K562 (cell line): ENCODE results near the gene LRIT1. TPM values are rescaled to one million over a fixed set of nuclear protein-coding genes. Genes with fewer than 3 reads are reported as not detected.

Source experiments
- ATAC-seq: fragments of 200-7000 bp; cut with Tn5 transposase; 3 replicates; pipeline ENCODE4 v1.9.1; 2020; ENCODE audit warnings: moderate library complexity
- BruUV-seq: library from RNA; stranded (reverse); fragments of 400-500 nt; replicated peaks from 2 replicates; lab custom pipeline; 2021; lab: Mats Ljungman, UMichigan
- CTCF ChIA-PET: fragments of 300-600 bp; formaldehyde crosslinking; extraction: SDS; loops from one replicate; lab custom pipeline; 2021; ENCODE audit warnings: low intra/inter-chr PET ratio; lab: Yijun Ruan, JAX
- POLR2A ChIA-PET: fragments of 300-600, 350-650 bp; sonication (Branson Sonifier 250); formaldehyde crosslinking; extraction: SDS; loops from one replicate; lab custom pipeline; 2021; ENCODE audit warnings: antibody characterized with exemption, inconsistent platforms; lab: Yijun Ruan, JAX
- DNase-seq, 4 experiments: peaks; one replicate each; pipeline versions ENCODE4 v3.0.0 to v3.0.0-alpha.2; 2011 to 2018; ENCODE audit warnings: low spot score in 3 of 4, mixed read lengths in 3 of 4; ENCODE audit errors: extremely low read depth in 1 of 4
- FAIRE-seq: peaks from 2 replicates; lab custom pipeline; 2011; peaks lifted over from hg19 to GRCh38; lab: Jason Lieb, UNC
- H2AFZ ChIP-seq: 2 replicates; pipeline ENCODE4 v1.6.0; 2011; ENCODE audit warnings: low read depth, low read length, control low read depth, inconsistent platforms
- H3K27ac ChIP-seq: fragments of 200-600 bp; 3 replicates; pipeline ENCODE4 v1.8.0; 2011; ENCODE audit warnings: low read depth, mild to moderate bottlenecking, control low read depth, inconsistent platforms, low read length, moderate library complexity, mixed read lengths; ENCODE audit errors: extremely low read depth
- H3K27me3 ChIP-seq, 2 experiments: fragments of 300-600 bp in 1 of 2; 2 replicates in 1 of 2; 3 replicates in 1 of 2; pipeline versions ENCODE4 v1.6.0 to v1.8.0; 2011; ENCODE audit warnings: inconsistent platforms in 2 of 2, low read length in 2 of 2, mild to moderate bottlenecking in 1 of 2, mixed read lengths in 1 of 2, moderate library complexity in 1 of 2; ENCODE audit not compliant: control insufficient read depth in 2 of 2, insufficient read depth in 2 of 2
- H3K36me3 ChIP-seq: fragments of 300-600 bp; 3 replicates; pipeline ENCODE4 v1.8.0; 2011; ENCODE audit warnings: mild to moderate bottlenecking, low read length, inconsistent platforms; ENCODE audit not compliant: control insufficient read depth, insufficient read depth
- H3K4me1 ChIP-seq, 2 experiments: fragments of 200-600 bp in 1 of 2; replicated peaks in 1 of 2; 2 replicates in 1 of 2; 3 replicates in 1 of 2; pipeline versions ENCODE4 v1.5.1 to v1.8.0; 2011; ENCODE audit warnings: inconsistent platforms in 2 of 2, low read length in 2 of 2, mild to moderate bottlenecking in 1 of 2, mixed read lengths in 1 of 2, moderate library complexity in 1 of 2; ENCODE audit not compliant: control insufficient read depth in 2 of 2, insufficient read depth in 2 of 2
- H3K4me2 ChIP-seq: 2 replicates; pipeline ENCODE4 v1.6.1; 2011; ENCODE audit warnings: low read length, control low read depth, inconsistent platforms, mixed read lengths; ENCODE audit not compliant: insufficient read depth
- H3K4me3 ChIP-seq: fragments of 200-600 bp; sonication (generic), shearing (Covaris generic); 2 replicates; pipeline ENCODE4 v1.5.1; 2016; ENCODE audit warnings: control low read depth, inconsistent platforms
- H3K79me2 ChIP-seq: fragments of 200-600 bp; 3 replicates; pipeline ENCODE4 v1.8.0; 2011; ENCODE audit warnings: low read length, inconsistent platforms; ENCODE audit not compliant: control insufficient read depth, insufficient read depth
- H3K9ac ChIP-seq, 2 experiments: 2 replicates each; pipeline versions ENCODE4 v1.6.0 to v1.6.1; 2011; ENCODE audit warnings: low read depth in 2 of 2, low read length in 2 of 2, control low read depth in 1 of 2, inconsistent platforms in 1 of 2, mild to moderate bottlenecking in 1 of 2, mixed read lengths in 1 of 2; ENCODE audit not compliant: insufficient read depth in 1 of 2
- H3K9me1 ChIP-seq: one replicate; pipeline ENCODE4 v1.6.0; 2011; ENCODE audit warnings: inconsistent platforms, mild to moderate bottlenecking, low read length, moderate library complexity; ENCODE audit not compliant: control insufficient read depth, insufficient read depth
- H3K9me3 ChIP-seq: replicated peaks from 2 replicates; pipeline ENCODE4 v1.5.1; 2011; ENCODE audit warnings: low read depth, low read length, inconsistent platforms; ENCODE audit not compliant: control insufficient read depth, insufficient read depth
- H4K20me1 ChIP-seq: replicated peaks from 2 replicates; pipeline ENCODE4 v1.6.1; 2011; ENCODE audit warnings: low read length, inconsistent platforms, mixed read lengths; ENCODE audit not compliant: control insufficient read depth, insufficient read depth
- CTBP1 ChIP-seq: fragments of 450-650 bp; IDR thresholded peaks from 2 replicates; pipeline ENCODE4 v1.6.1; 2016; ENCODE audit warnings: borderline replicate concordance
- LEF1 ChIP-seq: fragments of 450-650 bp; IDR thresholded peaks from 2 replicates; pipeline ENCODE4 v1.6.1; 2016; ENCODE audit warnings: mild to moderate bottlenecking
- NFYB ChIP-seq: IDR thresholded peaks from 2 replicates; pipeline ENCODE4 v1.6.1; 2011; ENCODE audit warnings: mild to moderate bottlenecking, moderate library complexity; ENCODE audit not compliant: insufficient read length; ENCODE audit errors: extremely low read depth
- NONO ChIP-seq, 2 experiments: fragments of 200-400 bp in 1 of 2; fragments of 450-650 bp in 1 of 2; formaldehyde crosslinking in 1 of 2; IDR thresholded peaks; 2 replicates each; pipeline ENCODE4 v1.6.1; 2017; ENCODE audit warnings: low read depth in 2 of 2, mild to moderate bottlenecking in 2 of 2, moderate library complexity in 2 of 2, low read length in 1 of 2
- POLR2B ChIP-seq: fragments of 450-650 bp; IDR thresholded peaks from 2 replicates; pipeline ENCODE4 v1.6.1; 2018; ENCODE audit warnings: low read depth; ENCODE audit not compliant: partially characterized antibody
- PPARD ChIP-seq: fragments of 250-450 bp; sonication (Bioruptor Pico); IDR thresholded peaks from 2 replicates; pipeline ENCODE4 v1.8.0; 2022; ENCODE audit warnings: inconsistent platforms, mild to moderate bottlenecking, moderate library complexity
- RAD21 ChIP-seq, 2 experiments: fragments of 250-450 bp in 1 of 2; fragments of 450-650 bp in 1 of 2; sonication (Bioruptor Pico) in 1 of 2; formaldehyde crosslinking in 1 of 2; IDR thresholded peaks in 1 of 2; conservative IDR thresholded peaks in 1 of 2; 2 replicates each; pipeline versions ENCODE4 v1.4.0 to v1.8.0; 2020 to 2022; ENCODE audit warnings: mild to moderate bottlenecking in 2 of 2, moderate library complexity in 1 of 2
- TRIM24 ChIP-seq, 2 experiments: fragments of 450-650 bp; IDR thresholded peaks; 2 replicates each; pipeline ENCODE4 v1.6.1; 2016
- ZFPM2 ChIP-seq: fragments of 250-450 bp; sonication (Bioruptor Pico); IDR thresholded peaks from 2 replicates; pipeline ENCODE4 v1.5.1; 2022; ENCODE audit warnings: mild to moderate bottlenecking
- ZMIZ1 ChIP-seq, 2 experiments: fragments of 150-350 bp in 1 of 2; IDR thresholded peaks; 2 replicates each; pipeline ENCODE4 v1.6.1; 2012 to 2016; ENCODE audit warnings: low read depth in 2 of 2, low read length in 2 of 2, mild to moderate bottlenecking in 1 of 2, moderate library complexity in 1 of 2
- ZNF175 ChIP-seq: fragments of 200-800 bp; sonication (Bioruptor generic); IDR thresholded peaks from 2 replicates; pipeline ENCODE4 v1.6.1; 2016; ENCODE audit warnings: low read depth, mild to moderate bottlenecking, missing genetic modification characterization, missing compliant biosample characterization
- ZNF583 ChIP-seq: fragments of 250-450 bp; sonication (Bioruptor Pico); IDR thresholded peaks from 2 replicates; pipeline ENCODE4 v1.4.0; 2020
- WGBS: fragments of 100-300 bp; shearing (Covaris generic); methylation state at CpG from one replicate; pipeline ENCODE4 v1.1.6; 2016; ENCODE audit warnings: low coverage, mixed read lengths; ENCODE audit not compliant: insufficient coverage; ENCODE audit errors: missing lambda C conversion rate; 5-methylcytosine and 5-hydroxymethylcytosine counted together
- in situ Hi-C: fragments of 300-500 bp; cut with MboI; formaldehyde crosslinking; loops from 4 replicates; pipeline ENCODE4 v1.15.0; 2018; ENCODE audit warnings: inconsistent platforms, mixed read lengths
- intact Hi-C: fragments of 100-400 bp; cut with micrococcal nuclease; formaldehyde crosslinking; loops from 2 replicates; pipeline ENCODE4 v1.14.2; 2022
- polyA plus RNA-seq, 8 experiments: library from polyadenylated mRNA; depleted of rRNA in 4 of 8; stranded (reverse) in 5 of 8; unstranded in 3 of 8; fragments of >200 nt; fragmentation: Nextera tagmentation in 2 of 8; fragmentation: Illumina TruSeq in 1 of 8; extraction: Ambion mirVana in 2 of 8; extraction: Trizol in 1 of 8; gene quantifications; 2 replicates each; pipeline versions ENCODE4 v1.2.1 to v1.2.3, GENCODE V29; 2011 to 2014; ENCODE audit warnings: inconsistent platforms in 1 of 8, missing spikeins in 1 of 8
- total RNA-seq, 7 experiments: library from RNA; depleted of rRNA in 6 of 7; stranded (reverse); fragments of >200 nt in 6 of 7; fragmentation: Illumina TruSeq in 2 of 7; extraction: Trizol in 2 of 7; gene quantifications; 2 replicates each; pipeline versions ENCODE4 v1.2.1 to v1.2.3, GENCODE V29; 2011 to 2021; ENCODE audit warnings: low replicate concordance in 1 of 7
- TF ChIP-seq, protein P1 (sequence below), 3 experiments: IDR thresholded peaks in 2 of 3; conservative IDR thresholded peaks in 1 of 3; 2 replicates each; pipeline ENCODE4 v1.5.1; 2011 to 2012; ENCODE audit warnings: low read length in 3 of 3, mild to moderate bottlenecking in 3 of 3, control low read depth in 2 of 3, improper control_type of control experiment in 1 of 3, inconsistent platforms in 1 of 3, low read depth in 1 of 3, mixed read lengths in 1 of 3, moderate library complexity in 1 of 3; ENCODE audit not compliant: insufficient read depth in 2 of 3
- TF ChIP-seq, protein P2 (sequence below): fragments of 250-450 bp; sonication (Bioruptor Pico); IDR thresholded peaks from 2 replicates; pipeline ENCODE4 v1.4.0; 2020; ENCODE audit warnings: borderline replicate concordance

Gene LRIT1
- total and polyA plus RNA-seq, 9 of the 15 experiments (the other 6 are each of a cell fraction or from before 2014, with no cell fraction given), result not detected

- ChIA-PET CTCF (no interaction called here), POLR2A (interaction anchor here (0.6 to 1.5 kb wide), 4 partner anchors 9 to 263 kb away, joined by 3 to 5 read pairs (median 4); no protein-coding TSS in a partner anchor)
- H3K9me3 ChIP-seq, result no peaks in the 10 kb centered on the region
- ATAC-seq (peak; percentile 81), DNase-seq (peak in 1 of 4 experiments; percentile 41), FAIRE-seq (no peak)
- 0% methylated on average over 12 of the region's 12 CpGs for WGBS
- in situ Hi-C loops, result no loop called here
- H4K20me1 ChIP-seq, result 0 out of 2 replicates have a peak, but pooled peaks cover 2% of the 10 kb centered on the region
- no TSS peak for BruUV-seq
- no peak overlapping the region; a peak in 1 of 4 replicates for H3K9ac ChIP-seq
- H3K27me3 ChIP-seq, result peaks cover 20 to 50% of the 10 kb centered on the region in 2 experiments; a peak in 4 of 5 replicates
- peaks cover 0 to 5% of the 10 kb centered on the region in 2 experiments; a peak in 1 of 5 replicates for H3K4me1 ChIP-seq
- H3K27ac ChIP-seq, result no peak overlapping the region
- no peak overlapping the region for H3K4me3 ChIP-seq
- H3K4me2 ChIP-seq, result peak overlapping the region; percentile 39
- no peak overlapping the region for H2AFZ ChIP-seq
- H3K79me2 ChIP-seq, result no peaks in the 10 kb centered on the region
- intact Hi-C loops, result no loop called here
- H3K9me1 ChIP-seq, result no peaks in the 10 kb centered on the region
- H3K36me3 ChIP-seq, result no peaks in the 10 kb centered on the region
- TF ChIP-seq ZNF175 (no peak), TRIM24 (IDR thresholded peaks at IDR 0.05) (no peak), ZFPM2 (CRISPR knock-in tag) (no peak), PPARD (CRISPR knock-in tag) (no peak), ZMIZ1 (IDR thresholded peaks at IDR 0.05; ENCODE audit: low read depth in 2 of 2, low read length in 2 of 2) (no peak), POLR2B (no peak), NONO (IDR thresholded peaks at IDR 0.05; ENCODE audit: low read depth in 2 of 2, low read length in 1 of 2) (no peak), NFYB (no peak), RAD21 (CRISPR knock-in tag; conservative IDR thresholded peaks at IDR 0.05 in 1 of 2, IDR thresholded peaks at IDR 0.05 in 1 of 2) (peak in 1 of 2 experiments; percentile 35; a peak in 1 of 4 replicates), CTBP1 (peak; percentile 70; the same call in 1 of the 2 replicates), ZNF583 (CRISPR knock-in tag) (no peak), LEF1 (no peak)
- TF ChIP-seq, protein P1, sequence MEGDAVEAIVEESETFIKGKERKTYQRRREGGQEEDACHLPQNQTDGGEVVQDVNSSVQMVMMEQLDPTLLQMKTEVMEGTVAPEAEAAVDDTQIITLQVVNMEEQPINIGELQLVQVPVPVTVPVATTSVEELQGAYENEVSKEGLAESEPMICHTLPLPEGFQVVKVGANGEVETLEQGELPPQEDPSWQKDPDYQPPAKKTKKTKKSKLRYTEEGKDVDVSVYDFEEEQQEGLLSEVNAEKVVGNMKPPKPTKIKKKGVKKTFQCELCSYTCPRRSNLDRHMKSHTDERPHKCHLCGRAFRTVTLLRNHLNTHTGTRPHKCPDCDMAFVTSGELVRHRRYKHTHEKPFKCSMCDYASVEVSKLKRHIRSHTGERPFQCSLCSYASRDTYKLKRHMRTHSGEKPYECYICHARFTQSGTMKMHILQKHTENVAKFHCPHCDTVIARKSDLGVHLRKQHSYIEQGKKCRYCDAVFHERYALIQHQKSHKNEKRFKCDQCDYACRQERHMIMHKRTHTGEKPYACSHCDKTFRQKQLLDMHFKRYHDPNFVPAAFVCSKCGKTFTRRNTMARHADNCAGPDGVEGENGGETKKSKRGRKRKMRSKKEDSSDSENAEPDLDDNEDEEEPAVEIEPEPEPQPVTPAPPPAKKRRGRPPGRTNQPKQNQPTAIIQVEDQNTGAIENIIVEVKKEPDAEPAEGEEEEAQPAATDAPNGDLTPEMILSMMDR (IDR thresholded peaks at IDR 0.05 in 2 of 3, conservative IDR thresholded peaks at IDR 0.05 in 1 of 3; ENCODE audit: insufficient read depth in 2 of 3, low read depth in 1 of 3, low read length in 3 of 3), result peak in 2 of 3 experiments; percentile 27 to 35; a peak in 2 of 6 replicates
- TF ChIP-seq, protein P2, sequence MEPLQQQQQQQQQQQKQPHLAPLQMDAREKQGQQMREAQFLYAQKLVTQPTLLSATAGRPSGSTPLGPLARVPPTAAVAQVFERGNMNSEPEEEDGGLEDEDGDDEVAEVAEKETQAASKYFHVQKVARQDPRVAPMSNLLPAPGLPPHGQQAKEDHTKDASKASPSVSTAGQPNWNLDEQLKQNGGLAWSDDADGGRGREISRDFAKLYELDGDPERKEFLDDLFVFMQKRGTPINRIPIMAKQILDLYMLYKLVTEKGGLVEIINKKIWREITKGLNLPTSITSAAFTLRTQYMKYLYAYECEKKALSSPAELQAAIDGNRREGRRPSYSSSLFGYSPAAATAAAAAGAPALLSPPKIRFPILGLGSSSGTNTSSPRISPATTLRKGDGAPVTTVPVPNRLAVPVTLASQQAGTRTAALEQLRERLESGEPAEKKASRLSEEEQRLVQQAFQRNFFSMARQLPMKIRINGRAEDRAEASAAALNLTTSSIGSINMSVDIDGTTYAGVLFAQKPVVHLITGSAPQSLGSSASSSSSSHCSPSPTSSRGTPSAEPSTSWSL (CRISPR knock-in tag), result no peak
Observed at GRCh38 chr10:84248794-84249193, 7.4 kb upstream of the LRIT1 start.
